HCEC 1CT (cell line): ENCODE results near the gene USP32.
"Not testable (repeated sequence)": the region's sequence is repeated elsewhere in the genome, so short reads cannot be mapped to it uniquely, and the experiment has no call there.

Experiments
- DNase-seq: peaks from one replicate; pipeline ENCODE4 v3.0.0-alpha.2; 2017

USP32 gene

DNA sequence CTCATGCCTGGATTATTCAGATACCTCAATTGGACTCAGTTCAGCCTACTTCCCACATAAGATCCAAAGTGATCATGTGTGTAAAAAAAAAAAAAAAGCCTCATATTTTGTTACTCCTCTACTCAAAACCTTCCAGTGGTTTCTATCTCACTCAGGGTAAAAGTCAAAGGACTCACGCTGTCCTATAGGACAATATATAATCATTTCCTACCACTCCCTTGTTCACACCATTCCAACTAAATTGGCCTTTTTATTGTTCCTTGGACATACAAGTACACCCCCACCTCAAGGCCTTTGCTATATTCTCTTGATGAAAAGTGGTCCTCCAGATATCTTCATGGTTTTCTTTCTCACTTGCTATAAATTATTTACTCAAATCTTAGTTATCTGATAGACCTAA, 99.2 kb downstream of the USP32 start:
- no peak for DNase-seq

DNA sequence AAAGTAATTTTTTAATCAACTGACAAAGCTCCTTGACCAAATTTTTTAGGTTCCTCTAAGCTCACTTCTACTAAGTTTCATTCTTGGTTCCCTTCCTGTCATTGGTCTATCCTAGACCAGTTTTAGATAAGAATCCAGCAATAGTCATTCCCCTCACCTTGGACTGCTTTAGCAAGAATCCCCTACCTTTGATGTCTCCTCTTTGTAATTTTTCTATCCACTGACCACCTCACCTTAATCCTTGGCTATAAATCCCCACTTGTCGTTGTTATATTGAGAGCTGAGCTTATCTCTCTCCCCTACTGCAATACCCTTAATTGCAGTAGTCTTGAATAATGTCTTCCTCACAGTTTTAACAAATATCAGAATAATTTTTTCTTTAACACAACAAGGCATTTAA, 107.2 kb downstream of the USP32 start:
- DNase-seq = no peak

DNA sequence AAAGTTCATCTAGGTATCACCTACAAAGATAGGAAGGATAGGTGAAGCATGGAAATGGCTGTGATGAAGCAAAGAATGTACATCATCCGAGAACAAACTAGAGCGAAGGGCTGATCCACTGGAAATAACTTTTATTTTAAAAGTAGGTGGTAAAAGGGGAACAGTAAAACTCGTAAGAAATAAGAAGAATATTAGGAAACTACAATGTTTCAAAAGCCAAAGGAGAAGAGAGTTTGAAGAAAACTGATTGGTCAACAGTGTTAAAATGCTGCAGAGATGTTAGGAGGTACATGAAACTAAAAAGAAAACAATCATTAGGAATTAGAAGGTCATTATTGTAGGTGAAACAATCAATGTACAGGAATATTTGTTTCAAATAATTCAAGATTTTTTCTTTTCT, 108.1 kb downstream of the USP32 start:
- DNase-seq = no peak

DNA sequence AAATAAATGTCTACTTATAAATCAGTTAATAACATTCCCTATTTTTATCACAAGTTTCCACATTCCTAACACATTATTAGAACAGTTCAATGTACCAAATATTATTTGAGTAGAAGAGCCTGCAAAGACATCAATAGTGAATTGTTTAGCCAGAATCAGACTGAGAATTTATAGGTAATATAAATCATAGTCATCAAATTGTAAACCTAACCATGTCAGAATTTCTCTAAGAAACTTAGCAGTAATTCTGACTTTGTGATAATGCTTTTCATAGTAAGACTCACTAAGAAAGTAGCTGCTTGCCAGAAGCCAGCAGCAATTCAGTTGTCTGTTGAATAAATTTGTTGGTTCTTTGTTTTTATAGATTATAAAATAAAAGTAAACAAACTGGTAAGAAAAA, 111.3 kb downstream of the USP32 start:
- DNase-seq = no peak

DNA sequence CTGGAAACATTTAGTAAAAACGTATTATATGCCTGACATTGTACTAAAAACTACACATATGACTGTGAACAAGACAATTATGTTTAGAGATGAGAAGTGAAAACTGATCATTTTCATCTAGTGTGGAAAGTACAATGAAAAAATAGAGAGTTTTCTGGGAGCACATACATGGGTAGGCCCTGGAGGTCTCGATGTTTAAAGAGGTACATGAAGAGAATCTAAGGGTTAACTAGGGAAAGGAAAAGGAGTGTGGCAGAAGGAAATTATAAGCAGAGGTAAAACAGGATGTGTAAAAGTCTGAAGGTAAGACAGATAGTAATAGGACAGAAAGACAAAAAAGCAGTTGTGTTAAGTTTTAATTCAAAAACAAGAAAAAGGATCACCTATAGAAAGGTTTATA, 113.7 kb downstream of the USP32 start:
- DNase-seq = no peak

DNA sequence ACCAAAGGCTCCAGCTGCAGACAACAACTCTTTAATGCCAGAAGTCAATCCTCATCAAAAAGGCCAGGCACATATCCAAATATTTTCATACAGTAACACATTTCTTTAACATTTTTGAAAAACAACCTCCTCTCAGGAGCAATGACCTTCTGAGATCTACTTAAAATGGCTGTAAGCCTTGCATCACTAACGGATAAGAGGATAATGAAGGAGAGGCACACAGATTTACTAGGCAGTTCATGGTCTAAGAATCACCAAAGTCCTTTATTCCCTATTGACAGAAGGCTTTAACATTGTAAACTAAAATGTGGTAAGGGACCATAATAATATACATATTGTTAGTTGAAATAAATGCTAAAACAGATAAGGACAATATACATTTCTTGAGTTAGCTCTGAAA, 114.7 kb downstream of the USP32 start:
- no peak for DNase-seq

DNA sequence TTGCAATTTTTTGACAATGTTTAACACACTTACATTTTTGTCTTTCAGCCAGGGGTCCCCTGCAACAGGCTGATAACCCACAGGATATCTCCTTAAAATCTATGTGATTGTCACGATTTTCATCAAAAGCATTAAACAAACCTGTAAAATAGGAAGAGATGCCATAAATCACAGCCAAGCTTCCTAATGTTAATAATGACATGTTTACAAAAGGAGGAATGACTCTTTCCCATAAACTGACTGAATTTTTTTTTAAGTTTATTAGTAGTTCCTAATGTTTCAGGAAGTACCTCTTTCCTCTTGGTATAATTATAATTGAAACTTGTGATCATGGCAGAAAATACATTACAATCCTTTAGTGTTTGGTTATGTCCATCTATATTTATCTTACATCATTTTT, 122.5 kb downstream of the USP32 start:
- no peak for DNase-seq

DNA sequence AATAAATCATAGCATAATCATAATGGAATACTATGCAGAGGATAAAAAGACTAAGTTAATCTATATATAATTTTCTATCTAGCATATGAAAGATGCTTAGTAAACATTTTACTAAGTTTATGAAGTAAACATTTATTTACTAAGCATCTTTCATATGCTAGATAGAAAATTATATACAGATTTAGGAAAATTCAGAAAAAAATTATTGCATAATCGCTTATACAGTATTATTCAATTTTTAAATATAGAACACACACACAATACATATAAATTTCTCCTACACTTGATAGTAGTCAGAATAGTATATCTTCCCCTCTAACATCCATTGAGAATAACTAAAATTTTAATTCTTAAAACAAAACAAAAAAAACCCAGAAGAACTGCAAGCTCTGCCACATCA, 131.4 kb downstream of the USP32 start:
- DNase-seq = no peak

DNA sequence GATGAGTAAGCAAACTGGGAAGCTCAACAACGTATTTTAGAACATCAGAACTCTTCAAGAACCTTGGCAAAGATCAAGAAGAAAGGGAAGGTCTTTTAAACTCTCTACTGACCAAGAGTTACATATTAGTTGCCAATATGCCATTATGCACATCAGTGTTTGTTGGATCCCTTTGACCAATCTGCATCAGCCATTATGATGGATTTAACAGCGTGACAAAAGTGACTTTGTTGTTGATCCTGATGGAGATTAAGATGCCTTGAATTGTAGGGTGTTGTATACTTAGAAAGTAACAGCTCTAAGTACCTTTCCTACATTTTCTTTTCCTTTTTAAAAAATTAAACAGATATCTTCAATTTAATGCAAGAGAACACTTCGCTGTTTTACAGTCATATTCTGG, 133.6 kb downstream of the USP32 start:
- no peak for DNase-seq

DNA sequence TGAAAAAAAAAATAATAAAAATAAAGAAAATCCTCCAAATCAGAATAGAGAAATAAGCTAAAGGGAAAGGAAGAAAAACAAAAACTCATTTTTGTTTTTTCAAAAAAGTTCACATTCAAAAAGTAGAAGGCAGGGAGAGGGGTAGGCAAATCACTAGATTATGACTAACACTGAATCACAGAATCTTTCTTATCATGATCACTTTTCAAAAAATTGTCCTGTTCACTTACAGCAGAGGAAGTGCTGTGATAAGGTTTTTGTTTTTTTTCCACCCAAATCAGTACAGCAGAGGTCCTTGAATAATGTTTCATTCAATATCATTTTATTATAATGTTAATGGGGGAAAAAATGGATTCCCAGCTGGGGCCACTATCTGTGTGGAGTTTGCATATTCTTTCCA, 135.8 kb downstream of the USP32 start:
- no peak for DNase-seq

DNA sequence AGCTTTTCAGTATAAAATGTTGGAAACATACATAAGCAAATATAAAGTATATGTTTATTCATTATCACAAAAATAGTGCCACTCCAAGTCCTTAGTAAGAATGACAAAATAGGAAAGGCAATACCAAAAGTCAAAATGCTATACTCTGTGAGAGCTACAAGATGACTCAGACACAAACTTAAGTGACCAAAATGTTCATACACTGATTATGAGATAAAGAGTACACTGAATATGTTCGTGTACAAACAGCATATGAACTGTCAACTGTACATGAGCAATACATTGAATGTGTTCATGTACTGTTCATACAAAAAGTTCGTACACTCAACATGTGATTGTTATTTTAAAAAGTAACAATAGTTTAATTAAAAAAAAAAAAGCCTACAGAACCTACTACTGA, 138.9 kb downstream of the USP32 start:
- DNase-seq = no peak

DNA sequence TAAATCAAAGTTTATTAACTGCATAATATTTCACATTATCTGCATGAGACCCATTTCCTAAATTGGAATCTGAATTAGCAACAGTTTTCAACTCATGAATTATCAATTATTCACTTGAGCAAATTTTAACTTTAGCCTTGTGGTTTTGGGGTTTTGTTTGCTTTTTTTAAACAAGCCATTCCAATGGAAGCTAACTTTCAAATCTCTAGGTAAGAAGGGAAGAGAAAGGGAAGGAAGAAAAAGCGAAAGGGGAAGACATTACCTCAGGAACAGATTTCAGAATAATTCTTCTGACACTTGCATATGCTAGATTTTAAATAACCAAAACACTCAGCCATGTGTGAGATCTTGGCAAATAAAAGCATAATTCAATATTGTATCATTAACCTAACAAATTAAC, 139.5 kb downstream of the USP32 start:
- no peak for DNase-seq

DNA sequence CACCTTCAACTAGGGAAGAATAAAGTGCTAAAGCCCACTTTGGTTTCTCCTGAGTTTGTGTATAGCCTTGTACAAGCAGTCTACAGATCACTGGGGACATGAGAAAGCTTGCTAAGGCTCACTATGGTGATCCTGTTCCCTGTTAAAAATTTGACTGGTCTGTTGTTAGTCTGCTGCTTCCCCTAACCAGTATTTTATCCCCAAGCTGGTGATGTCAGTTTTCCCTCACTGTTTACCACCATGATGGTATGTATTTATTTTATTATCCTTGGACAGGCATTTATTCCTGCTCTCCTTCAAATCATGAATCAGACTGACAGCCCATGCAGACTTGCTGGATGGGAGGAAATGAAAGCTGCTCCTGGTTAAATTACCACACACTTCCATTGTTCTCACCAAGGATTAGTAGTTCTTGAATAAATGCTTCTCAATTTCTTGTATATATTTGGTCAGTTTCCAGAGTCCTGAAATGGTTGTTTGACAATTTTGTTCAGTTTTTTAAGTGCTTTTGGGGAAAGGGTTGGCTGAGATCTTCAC, 142.6 kb downstream of the USP32 start:
- DNase-seq = no peak

DNA sequence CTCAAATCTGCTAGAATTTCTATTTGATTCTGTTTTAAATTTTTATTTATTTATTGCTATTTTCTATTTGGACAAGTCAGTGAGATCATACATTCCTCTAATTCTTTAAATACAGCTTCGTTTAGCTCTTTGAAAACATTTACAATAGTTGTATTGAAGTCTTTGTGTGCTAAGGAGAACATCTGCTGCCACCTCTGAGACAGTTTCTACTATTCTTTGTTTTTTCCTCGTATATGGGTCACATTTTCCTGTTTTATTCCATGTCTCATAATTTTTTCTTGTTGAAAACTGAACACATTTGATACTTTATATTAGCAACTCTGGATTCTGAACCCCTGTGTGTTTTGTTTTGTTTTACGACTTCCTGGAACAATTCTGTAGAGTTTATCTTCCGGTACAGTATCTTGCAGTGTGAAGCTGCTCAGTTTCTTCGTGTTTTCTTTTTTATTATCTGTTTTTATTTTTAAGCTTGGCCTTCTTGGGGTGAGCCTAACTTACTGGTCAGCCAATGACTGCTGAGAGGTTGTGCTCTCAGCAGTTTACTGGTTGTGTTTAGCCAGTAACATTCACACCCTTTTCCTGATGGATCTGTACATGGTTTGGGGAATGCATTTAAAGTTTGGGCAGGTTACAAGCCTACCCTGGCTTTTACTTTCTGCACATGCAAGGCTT, 143.2 kb downstream of the USP32 start:
- no peak for DNase-seq

DNA sequence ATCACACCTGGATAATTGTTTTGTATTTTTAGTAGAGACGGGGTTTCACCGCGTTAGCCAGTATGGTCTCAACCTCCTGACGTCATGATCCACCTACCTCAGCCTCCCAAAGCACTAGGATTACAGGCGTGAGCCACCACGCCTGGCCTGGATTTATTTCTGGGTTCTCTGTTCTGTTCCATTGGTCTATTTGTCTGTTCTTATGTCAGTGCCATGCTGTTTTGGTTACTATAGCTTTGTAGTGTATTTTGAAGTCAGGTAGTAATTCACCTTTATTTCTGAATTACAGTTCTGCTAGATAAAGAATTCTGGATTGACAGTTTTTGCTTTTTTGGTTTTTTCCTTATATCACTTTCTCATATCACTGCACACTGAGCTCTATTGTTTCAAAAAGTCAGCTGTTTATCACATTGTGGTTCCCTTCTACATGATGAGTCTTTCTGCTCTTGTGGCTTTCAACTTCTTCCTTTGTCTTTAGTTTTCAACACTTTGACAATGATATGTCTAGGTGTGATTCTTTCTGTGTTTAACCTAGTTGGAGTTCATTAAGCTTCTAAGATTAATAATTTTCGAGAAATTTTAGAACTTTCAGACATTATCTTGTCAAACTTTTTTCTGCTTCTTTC, 144.0 kb downstream of the USP32 start:
- DNase-seq = no peak

DNA sequence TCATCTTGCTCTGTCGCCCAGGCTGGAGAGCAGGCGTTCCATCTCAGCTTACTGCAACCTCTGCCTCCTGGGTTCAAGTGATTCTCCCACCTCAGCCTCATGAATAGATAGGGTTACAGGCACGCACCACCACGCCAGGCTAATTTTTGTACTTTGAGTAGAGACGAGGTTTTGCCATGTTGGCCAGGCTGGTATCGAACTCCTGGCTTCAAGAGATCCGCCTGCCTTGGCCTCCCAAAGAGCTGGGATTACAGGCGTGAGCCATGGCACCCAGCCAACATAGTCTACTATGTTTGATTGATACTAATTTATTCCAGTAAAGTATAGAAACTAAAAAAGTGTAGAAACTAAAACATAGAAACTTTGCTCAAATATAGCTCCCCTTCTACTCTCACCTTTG, 147.3 kb downstream of the USP32 start:
- no peak for DNase-seq

DNA sequence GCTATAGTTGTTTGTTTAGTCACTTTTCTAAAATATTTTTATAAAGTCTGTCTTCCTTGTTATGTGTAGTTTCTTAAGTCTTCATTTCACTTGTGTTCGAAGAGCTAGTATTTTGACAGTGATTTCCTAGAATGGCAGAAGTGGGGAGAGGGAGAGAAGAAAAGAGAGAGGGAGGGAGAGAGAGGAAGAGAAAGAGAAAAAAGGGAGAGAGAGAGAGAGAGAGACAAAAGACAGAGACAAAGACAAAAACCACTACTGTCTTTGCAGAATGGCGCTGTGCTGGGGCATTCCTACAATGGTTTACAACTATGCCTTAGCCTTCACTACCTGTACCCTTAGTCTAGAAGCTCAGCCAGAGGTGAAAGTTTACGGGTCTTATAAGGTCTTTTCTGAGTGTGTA, 151.6 kb downstream of the USP32 start:
- DNase-seq = no peak

DNA sequence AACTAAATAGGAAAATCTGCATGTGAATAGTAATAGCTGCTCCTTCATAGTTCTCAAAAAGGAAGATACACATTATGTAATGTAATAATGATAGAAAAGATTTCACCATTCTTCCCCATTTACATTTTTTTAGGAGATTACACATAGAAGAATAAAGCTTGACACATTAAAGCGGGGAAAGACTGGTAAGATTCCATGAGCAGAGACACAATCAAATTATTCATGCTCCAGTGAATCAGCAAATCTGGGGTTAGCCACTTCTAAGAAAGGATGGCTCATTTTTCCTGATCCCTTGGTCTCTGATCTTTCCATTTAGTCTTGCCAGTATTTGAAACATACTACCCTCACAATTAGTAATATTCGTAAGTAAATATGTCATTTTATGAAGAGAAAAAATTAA, 160.2 kb downstream of the USP32 start:
- DNase-seq = peak; percentile 53

DNA sequence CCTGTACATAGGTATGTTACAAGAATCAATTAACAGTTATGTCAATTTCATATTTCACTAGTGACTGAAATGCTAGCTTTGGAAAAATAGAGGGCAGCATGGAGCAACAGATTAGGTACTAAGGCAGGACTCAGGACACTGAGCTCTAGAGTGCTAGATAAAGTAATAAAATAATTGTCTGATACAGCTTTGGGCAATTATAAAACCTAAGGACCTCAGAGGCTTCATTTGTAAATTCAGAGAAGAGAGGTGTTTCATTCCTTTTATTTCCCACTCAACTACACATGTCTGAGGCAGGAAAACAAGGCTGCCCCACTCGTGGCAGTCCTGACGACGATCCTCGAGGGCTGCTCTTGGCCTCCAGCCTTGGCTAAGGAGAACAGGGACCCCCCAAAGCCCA, 160.7 kb downstream of the USP32 start:
- peak; percentile 37 for DNase-seq

DNA sequence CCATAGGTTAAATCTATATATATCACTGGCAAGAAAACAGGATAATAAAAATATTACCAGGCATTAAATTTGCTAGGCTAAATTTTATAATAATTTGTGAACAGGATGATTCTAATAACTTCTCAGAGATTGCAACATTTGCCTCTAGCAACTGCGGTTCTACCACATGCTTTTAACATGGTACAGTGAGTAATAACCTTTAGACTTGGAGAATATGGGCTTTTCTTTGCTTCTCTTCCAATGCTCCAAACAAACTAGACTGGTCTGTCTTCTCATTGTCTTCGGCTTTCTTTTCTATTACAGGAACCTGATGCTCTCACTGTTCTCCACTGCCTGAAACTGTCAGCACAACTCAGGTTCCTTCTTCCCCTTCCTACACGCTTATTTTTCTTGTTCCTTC, 161.6 kb downstream of the USP32 start:
- DNase-seq = no peak

DNA sequence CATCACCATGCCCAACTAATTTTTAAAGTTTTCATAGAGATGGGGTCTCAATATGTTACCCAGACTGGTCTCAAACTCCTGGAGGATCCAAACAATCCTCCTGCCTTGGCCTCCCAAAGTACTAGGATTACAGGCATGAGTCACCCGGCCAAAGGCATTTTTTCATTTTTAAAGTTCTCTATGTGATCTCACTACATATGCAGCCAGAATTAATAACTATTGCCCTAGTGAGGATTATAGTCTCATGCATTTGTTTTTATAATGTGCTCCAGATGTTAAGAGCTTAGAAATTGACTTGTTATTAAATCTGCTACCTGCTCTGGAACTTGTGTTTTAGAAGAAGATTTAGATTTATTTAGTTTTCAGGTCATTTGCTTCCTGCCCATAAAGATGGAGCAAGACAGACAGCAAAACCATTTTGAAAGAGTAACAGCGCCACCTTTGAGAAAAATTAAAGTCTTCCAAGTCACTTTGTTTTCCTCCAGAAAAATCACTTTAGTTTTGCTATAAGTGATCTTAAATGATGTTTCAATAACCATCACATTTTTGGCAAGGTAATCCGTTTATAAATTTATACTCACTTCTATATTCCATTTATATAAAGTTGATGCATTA, 162.6 kb downstream of the USP32 start:
- DNase-seq = peak; percentile 38

DNA sequence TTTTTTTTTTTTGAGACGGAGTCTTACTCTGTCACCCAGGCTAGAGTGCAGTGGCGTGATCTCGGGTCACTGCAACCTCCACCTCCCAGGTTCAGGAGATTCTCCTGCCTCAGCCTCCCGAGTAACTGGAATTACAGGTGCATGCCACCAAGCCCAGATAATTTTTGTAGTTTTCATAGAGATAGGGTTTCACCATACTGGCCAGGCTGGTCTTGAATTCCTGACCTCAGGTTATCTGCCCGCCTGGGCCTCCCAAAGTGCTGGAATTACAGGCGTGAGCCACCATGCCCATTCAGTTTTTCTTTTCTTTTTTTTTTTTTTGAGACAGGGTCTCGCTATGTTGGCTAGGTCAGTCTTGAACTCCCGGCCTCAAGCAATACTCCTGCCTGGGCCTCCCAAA, 164.7 kb downstream of the USP32 start:
- DNase-seq = not testable (repeated sequence)

DNA sequence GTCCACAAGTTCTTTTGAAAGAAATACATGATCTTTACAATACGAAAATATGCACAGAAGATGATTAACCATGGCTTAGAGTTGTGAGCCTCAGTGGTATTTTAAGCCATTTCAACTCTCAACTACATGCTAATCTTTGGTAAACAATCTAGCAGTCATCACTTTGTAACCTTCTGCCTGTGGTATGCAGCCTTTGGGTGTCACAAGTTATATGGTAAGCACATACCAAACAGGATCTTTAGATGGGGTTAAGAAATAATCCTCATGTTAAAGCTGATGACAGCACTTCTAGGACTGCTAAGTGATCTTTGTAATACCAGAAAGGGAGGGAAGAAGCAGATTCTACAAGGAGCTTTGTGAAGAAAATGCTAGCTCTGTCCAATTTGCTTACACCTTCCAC, 167.9 kb downstream of the USP32 start:
- DNase-seq = peak; percentile 15

DNA sequence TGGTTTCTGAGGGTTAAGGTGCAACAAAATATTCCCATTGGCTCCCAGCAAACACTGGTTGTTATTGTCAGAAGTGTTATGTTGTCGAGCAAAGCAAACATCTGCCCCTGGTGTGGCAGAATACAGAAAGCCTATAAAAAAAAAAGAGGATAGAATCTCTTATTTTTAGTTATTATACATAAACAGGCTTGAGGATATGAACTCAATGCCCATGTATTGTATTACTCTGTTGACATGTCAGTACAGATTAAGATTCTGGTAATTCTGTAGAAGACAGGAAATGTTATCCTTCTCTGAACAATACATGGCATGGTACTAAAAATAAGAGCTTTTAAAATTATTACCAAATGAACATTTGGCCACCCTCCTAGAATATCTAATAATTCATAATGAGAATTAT, 168.5 kb downstream of the USP32 start:
- no peak for DNase-seq

DNA sequence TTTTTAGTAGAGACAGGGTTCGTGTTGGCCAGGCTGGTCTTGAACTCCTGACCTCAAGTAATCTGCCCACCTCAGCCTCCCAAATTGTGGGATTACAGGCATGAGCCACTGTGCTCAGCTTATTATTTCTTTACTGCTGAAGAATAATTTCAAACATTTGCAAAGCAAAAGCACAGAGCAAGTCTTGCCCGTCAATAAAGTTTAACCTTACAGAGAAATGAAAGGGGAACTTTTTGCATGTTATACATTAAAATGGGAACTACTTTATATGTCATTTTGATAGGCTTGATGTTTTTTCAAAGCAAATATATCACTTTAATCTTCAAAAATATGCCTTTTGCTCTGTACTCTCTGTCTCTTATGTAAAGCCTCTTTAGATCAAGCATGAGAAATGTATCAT, 173.2 kb downstream of the USP32 start:
- not testable (repeated sequence) for DNase-seq
